ENCODE data around the gene WDR64. TPM values are rescaled to one million over a fixed set of nuclear protein-coding genes. Genes with fewer than 3 reads are reported as not detected.
"Not testable (repeated sequence)": the region's sequence is repeated elsewhere in the genome, so short reads cannot be mapped to it uniquely, and the experiment has no call there.

The WDR64 gene
- total and polyA plus RNA-seq, 2 experiments from 2014 or later: not detected

- TF ChIP-seq, protein P1, sequence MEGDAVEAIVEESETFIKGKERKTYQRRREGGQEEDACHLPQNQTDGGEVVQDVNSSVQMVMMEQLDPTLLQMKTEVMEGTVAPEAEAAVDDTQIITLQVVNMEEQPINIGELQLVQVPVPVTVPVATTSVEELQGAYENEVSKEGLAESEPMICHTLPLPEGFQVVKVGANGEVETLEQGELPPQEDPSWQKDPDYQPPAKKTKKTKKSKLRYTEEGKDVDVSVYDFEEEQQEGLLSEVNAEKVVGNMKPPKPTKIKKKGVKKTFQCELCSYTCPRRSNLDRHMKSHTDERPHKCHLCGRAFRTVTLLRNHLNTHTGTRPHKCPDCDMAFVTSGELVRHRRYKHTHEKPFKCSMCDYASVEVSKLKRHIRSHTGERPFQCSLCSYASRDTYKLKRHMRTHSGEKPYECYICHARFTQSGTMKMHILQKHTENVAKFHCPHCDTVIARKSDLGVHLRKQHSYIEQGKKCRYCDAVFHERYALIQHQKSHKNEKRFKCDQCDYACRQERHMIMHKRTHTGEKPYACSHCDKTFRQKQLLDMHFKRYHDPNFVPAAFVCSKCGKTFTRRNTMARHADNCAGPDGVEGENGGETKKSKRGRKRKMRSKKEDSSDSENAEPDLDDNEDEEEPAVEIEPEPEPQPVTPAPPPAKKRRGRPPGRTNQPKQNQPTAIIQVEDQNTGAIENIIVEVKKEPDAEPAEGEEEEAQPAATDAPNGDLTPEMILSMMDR (IDR thresholded peaks at IDR 0.05; ENCODE audit: low read depth, low read length): no peak
- no peak overlapping the region for H3K27ac ChIP-seq
- no peaks in the 10 kb centered on the region for H3K36me3 ChIP-seq
- H3K4me1 ChIP-seq (ENCODE audit: low read depth): peaks cover 6% of the 10 kb centered on the region
- H3K9me3 ChIP-seq (ENCODE audit: low read depth): no peaks in the 10 kb centered on the region
- DNase-seq (ENCODE audit: low read depth in 1 of 2, low spot score in 1 of 2): no peak
- H3K4me3 ChIP-seq: no peak overlapping the region
- H3K27me3 ChIP-seq: no peaks in the 10 kb centered on the region
These were observed 6.2 kb downstream of the WDR64 start for GRCh38 chr1:241658081-241658793.

- H3K4me3 ChIP-seq; H3K4me1 ChIP-seq (ENCODE audit: low read depth); H3K27ac ChIP-seq; H3K36me3 ChIP-seq; H3K27me3 ChIP-seq; DNase-seq (ENCODE audit: low read depth in 1 of 2, low spot score in 1 of 2); H3K9me3 ChIP-seq (ENCODE audit: low read depth): not testable (repeated sequence)
These were observed 6.9 kb downstream of the WDR64 start for GRCh38 chr1:241659016-241659415.

DNA sequence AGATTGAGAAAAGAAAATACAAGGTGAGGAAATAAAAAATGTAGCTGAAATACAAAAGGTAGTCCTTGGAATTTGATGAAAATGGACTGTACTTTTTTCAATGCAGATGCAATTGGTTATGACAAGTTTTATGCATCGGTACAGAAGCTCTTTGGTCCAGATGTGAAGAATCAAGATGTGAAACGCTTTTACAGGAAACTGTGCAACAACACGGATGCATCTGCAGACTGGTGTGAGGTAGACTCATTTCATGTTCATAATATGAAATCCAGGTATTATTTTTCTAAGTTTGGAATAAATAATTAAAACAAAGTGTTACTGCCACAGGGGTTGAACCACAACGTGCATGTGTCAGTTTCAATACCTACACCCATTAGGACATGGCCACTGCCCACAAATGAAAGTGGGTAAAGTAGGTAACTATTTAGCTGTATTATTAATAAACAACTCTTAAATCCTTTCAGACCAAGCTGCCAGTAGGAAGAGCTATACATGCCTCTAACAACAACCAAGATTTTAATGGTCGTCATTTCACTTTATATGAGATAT is 8.4 kb downstream of the WDR64 start:
- Histone ChIP-seq H3K4me1 (ENCODE audit: low read depth) (no peaks in the 10 kb centered on the region), H3K36me3 (no peaks in the 10 kb centered on the region), H3K27ac (no peak overlapping the region), H3K27me3 (no peaks in the 10 kb centered on the region), H3K9me3 (ENCODE audit: low read depth) (no peaks in the 10 kb centered on the region), H3K4me3 (no peak overlapping the region)
- DNase-seq (ENCODE audit: low read depth in 1 of 2, low spot score in 1 of 2): no peak
- TF ChIP-seq, protein P1 (IDR thresholded peaks at IDR 0.05; ENCODE audit: low read depth, low read length): no peak

DNA sequence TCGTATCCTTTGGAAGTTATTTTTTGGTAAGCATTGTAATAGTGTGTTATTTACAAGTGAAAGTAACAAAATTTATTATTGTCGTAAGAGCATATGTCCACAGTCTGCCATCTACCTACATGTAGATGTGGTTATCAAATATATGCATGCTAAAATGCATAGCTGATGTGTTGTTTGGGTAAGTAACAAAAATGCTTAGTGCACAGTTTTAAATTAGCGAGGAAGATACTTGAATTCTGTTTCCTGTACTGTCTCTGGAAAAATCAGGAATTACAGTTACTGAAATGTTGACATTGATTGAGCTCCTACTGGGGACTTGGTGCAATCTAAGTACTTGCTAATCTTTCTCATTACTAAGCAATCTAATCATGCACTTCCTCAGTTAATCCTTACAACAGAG is 14.3 kb downstream of the WDR64 start:
- no peak for DNase-seq (ENCODE audit: low read depth in 1 of 2, low spot score in 1 of 2)
- Histone ChIP-seq H3K4me3 (no peak overlapping the region), H3K27ac (no peak overlapping the region), H3K36me3 (no peaks in the 10 kb centered on the region), H3K27me3 (no peaks in the 10 kb centered on the region), H3K4me1 (ENCODE audit: low read depth) (no peaks in the 10 kb centered on the region), H3K9me3 (ENCODE audit: low read depth) (no peaks in the 10 kb centered on the region)
- TF ChIP-seq, protein P1 (IDR thresholded peaks at IDR 0.05; ENCODE audit: low read depth, low read length): no peak

GRCh38 chr1:241672301-241672700 is 20.2 kb downstream of the WDR64 start:
- Histone ChIP-seq H3K4me1 (ENCODE audit: low read depth) (no peaks in the 10 kb centered on the region), H3K27me3 (no peaks in the 10 kb centered on the region), H3K27ac (no peak overlapping the region), H3K36me3 (no peaks in the 10 kb centered on the region), H3K9me3 (ENCODE audit: low read depth) (no peaks in the 10 kb centered on the region), H3K4me3 (no peak overlapping the region)
- TF ChIP-seq, protein P1 (IDR thresholded peaks at IDR 0.05; ENCODE audit: low read depth, low read length): no peak
- DNase-seq (ENCODE audit: low read depth in 1 of 2, low spot score in 1 of 2): no peak

GRCh38 chr1:241674805-241675384 is 22.8 kb downstream of the WDR64 start:
- Histone ChIP-seq H3K4me3 (no peak overlapping the region), H3K27me3 (no peaks in the 10 kb centered on the region), H3K4me1 (ENCODE audit: low read depth) (no peaks in the 10 kb centered on the region), H3K36me3 (no peaks in the 10 kb centered on the region), H3K27ac (no peak overlapping the region), H3K9me3 (ENCODE audit: low read depth) (no peaks in the 10 kb centered on the region)
- TF ChIP-seq, protein P1 (IDR thresholded peaks at IDR 0.05; ENCODE audit: low read depth, low read length): no peak
- no peak for DNase-seq (ENCODE audit: low read depth in 1 of 2, low spot score in 1 of 2)
